Measurements from ENCODE around the gene C1orf115. TPM values are rescaled to one million over a fixed set of nuclear protein-coding genes. Genes with fewer than 3 reads are reported as not detected.

C1orf115 gene
- total and polyA plus RNA-seq, 4 donors: 29.6 to 56.6 (median 40.5) TPM

DNA sequence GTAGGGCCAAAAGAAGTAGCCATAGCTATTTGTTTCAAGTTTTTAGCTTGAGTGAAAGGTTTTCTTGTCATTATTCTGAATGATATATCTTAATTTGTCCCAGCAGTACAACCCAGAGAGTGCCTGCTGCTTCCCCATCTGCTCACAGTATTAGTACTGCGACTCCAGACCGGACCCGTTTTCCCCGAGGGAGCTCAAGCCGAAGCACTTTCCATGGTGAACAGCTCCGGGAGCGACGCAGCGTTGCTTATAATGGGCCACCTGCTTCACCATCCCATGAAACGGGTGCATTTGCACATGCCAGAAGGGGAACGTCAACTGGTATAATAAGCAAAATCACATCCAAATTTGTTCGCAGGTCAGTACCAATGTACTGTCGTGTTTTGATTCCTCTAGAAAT, 37.2 kb upstream of the C1orf115 start:
- TF ChIP-seq, protein P1, sequence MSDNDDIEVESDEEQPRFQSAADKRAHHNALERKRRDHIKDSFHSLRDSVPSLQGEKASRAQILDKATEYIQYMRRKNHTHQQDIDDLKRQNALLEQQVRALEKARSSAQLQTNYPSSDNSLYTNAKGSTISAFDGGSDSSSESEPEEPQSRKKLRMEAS (IDR thresholded peaks at IDR 0.05): no peak
- TF ChIP-seq NR2F2 (IDR thresholded peaks at IDR 0.05) (no peak), TAF1 (conservative IDR thresholded peaks at IDR 0.05) (no peak), FOXA1 (IDR thresholded peaks at IDR 0.05) (no peak), YY1 (IDR thresholded peaks at IDR 0.05) (no peak), GABPA (IDR thresholded peaks at IDR 0.05 in 1 of 2, conservative IDR thresholded peaks at IDR 0.05 in 1 of 2) (no peak), SP1 (IDR thresholded peaks at IDR 0.05) (no peak), EGR1 (IDR thresholded peaks at IDR 0.05; ENCODE audit: low read depth in 2 of 2) (no peak), FOXA2 (IDR thresholded peaks at IDR 0.05) (no peak), HNF4A (conservative IDR thresholded peaks at IDR 0.05) (no peak), RAD21 (IDR thresholded peaks at IDR 0.05) (no peak), RXRA (IDR thresholded peaks at IDR 0.05) (no peak), JUND (IDR thresholded peaks at IDR 0.05) (no peak), HNF4G (IDR thresholded peaks at IDR 0.05) (no peak)
- TF ChIP-seq, protein P2, sequence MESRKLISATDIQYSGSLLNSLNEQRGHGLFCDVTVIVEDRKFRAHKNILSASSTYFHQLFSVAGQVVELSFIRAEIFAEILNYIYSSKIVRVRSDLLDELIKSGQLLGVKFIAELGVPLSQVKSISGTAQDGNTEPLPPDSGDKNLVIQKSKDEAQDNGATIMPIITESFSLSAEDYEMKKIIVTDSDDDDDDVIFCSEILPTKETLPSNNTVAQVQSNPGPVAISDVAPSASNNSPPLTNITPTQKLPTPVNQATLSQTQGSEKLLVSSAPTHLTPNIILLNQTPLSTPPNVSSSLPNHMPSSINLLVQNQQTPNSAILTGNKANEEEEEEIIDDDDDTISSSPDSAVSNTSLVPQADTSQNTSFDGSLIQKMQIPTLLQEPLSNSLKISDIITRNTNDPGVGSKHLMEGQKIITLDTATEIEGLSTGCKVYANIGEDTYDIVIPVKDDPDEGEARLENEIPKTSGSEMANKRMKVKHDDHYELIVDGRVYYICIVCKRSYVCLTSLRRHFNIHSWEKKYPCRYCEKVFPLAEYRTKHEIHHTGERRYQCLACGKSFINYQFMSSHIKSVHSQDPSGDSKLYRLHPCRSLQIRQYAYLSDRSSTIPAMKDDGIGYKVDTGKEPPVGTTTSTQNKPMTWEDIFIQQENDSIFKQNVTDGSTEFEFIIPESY (IDR thresholded peaks at IDR 0.05): no peak
- TF ChIP-seq, protein P3, sequence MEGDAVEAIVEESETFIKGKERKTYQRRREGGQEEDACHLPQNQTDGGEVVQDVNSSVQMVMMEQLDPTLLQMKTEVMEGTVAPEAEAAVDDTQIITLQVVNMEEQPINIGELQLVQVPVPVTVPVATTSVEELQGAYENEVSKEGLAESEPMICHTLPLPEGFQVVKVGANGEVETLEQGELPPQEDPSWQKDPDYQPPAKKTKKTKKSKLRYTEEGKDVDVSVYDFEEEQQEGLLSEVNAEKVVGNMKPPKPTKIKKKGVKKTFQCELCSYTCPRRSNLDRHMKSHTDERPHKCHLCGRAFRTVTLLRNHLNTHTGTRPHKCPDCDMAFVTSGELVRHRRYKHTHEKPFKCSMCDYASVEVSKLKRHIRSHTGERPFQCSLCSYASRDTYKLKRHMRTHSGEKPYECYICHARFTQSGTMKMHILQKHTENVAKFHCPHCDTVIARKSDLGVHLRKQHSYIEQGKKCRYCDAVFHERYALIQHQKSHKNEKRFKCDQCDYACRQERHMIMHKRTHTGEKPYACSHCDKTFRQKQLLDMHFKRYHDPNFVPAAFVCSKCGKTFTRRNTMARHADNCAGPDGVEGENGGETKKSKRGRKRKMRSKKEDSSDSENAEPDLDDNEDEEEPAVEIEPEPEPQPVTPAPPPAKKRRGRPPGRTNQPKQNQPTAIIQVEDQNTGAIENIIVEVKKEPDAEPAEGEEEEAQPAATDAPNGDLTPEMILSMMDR (IDR thresholded peaks at IDR 0.05; ENCODE audit: low read depth, low read length, missing input control): no peak
- TF ChIP-seq, protein P4, sequence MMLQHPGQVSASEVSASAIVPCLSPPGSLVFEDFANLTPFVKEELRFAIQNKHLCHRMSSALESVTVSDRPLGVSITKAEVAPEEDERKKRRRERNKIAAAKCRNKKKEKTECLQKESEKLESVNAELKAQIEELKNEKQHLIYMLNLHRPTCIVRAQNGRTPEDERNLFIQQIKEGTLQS (IDR thresholded peaks at IDR 0.05): no peak
- TF ChIP-seq, protein P5, sequence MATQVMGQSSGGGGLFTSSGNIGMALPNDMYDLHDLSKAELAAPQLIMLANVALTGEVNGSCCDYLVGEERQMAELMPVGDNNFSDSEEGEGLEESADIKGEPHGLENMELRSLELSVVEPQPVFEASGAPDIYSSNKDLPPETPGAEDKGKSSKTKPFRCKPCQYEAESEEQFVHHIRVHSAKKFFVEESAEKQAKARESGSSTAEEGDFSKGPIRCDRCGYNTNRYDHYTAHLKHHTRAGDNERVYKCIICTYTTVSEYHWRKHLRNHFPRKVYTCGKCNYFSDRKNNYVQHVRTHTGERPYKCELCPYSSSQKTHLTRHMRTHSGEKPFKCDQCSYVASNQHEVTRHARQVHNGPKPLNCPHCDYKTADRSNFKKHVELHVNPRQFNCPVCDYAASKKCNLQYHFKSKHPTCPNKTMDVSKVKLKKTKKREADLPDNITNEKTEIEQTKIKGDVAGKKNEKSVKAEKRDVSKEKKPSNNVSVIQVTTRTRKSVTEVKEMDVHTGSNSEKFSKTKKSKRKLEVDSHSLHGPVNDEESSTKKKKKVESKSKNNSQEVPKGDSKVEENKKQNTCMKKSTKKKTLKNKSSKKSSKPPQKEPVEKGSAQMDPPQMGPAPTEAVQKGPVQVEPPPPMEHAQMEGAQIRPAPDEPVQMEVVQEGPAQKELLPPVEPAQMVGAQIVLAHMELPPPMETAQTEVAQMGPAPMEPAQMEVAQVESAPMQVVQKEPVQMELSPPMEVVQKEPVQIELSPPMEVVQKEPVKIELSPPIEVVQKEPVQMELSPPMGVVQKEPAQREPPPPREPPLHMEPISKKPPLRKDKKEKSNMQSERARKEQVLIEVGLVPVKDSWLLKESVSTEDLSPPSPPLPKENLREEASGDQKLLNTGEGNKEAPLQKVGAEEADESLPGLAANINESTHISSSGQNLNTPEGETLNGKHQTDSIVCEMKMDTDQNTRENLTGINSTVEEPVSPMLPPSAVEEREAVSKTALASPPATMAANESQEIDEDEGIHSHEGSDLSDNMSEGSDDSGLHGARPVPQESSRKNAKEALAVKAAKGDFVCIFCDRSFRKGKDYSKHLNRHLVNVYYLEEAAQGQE (IDR thresholded peaks at IDR 0.05): no peak
- Histone ChIP-seq H3K9ac (ENCODE audit: low read depth in 1 of 2, low read length in 2 of 2) (no peak overlapping the region), H3K9me3 (ENCODE audit: control insufficient read depth in 4 of 4, low read length in 3 of 4) (no peaks in the 10 kb centered on the region), H3K4me1 (ENCODE audit: control insufficient read depth in 4 of 4, insufficient read depth in 4 of 4, low read length in 3 of 4) (no peaks in the 10 kb centered on the region), H3K36me3 (ENCODE audit: control insufficient read depth in 4 of 4, insufficient read depth in 3 of 4, low read depth in 1 of 4, low read length in 3 of 4) (no peaks in the 10 kb centered on the region), H3K27ac (ENCODE audit: low read depth in 1 of 2, low read length in 2 of 2) (no peak overlapping the region), H3K4me3 (ENCODE audit: low read depth in 1 of 3, low read length in 3 of 3) (no peak overlapping the region), H3K27me3 (ENCODE audit: control insufficient read depth in 4 of 4, insufficient read depth in 4 of 4, low read length in 3 of 4) (no peaks in the 10 kb centered on the region)
- no peak for DNase-seq (ENCODE audit: low spot score)
- 94% methylated on average over 13 of the region's 13 CpGs for WGBS
